Measurements from ENCODE around the gene LALBA. TPM values are rescaled to one million over a fixed set of nuclear protein-coding genes. Genes with fewer than 3 reads are reported as not detected.

LALBA gene
- total RNA-seq, 3 donors from 2014 or later (not counting 1 experiment from before 2014, with no cell fraction given) = not detected

DNA sequence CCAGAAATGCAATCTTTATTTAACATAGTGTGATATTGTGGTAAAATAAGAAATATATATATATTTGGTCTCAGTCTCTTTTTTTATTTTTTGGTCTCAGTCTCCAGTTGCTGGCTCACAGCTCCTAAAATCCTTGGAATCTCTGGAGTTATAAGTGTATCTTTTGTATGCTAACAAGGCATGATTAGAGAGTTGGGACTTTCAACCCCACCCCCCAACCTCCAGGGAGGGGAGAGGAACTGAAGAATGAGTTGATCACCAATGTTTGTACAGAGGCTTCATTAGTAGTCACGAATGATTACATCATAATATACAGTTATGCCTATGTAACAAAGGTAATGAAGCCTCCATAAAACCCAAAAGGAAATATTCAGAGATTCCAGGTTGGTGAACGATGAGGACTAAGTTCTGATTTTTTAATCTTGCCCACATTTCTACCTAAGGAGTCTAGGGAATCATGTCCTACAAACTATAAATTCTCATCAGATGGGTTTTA, 22.8 kb upstream of the LALBA start:
- intact Hi-C loops (cut with micrococcal nuclease) = no loop called here
- Mint-ChIP-seq H3K36me3 (no peaks in the 10 kb centered on the region), H3K27me3 (ENCODE audit: low read depth in 2 of 2) (peaks cover 19 to 52% of the 10 kb centered on the region in 2 donors), H3K4me3 (no peak overlapping the region), H3K4me1 (no peaks in the 10 kb centered on the region), H3K27ac (no peak overlapping the region), H3K9me3 (no peaks in the 10 kb centered on the region)
- Histone ChIP-seq H3K27ac (ENCODE audit: low read length) (no peak overlapping the region), H3K4me3 (ENCODE audit: low read length) (no peak overlapping the region), H3K27me3 (ENCODE audit: control insufficient read depth, insufficient read depth, low read length) (no peaks in the 10 kb centered on the region), H3K36me3 (ENCODE audit: control insufficient read depth, insufficient read depth, low read length) (no peaks in the 10 kb centered on the region), H3K9me3 (ENCODE audit: control insufficient read depth, insufficient read depth, low read length) (no peaks in the 10 kb centered on the region), H3K4me1 (ENCODE audit: control insufficient read depth, insufficient read depth, low read length) (no peaks in the 10 kb centered on the region)
- no peak for DNase-seq
- 100% methylated on average over 1 of the region's 2 CpGs for WGBS (ENCODE audit: insufficient coverage)
- no peak for ATAC-seq
- TF ChIP-seq, protein P1, sequence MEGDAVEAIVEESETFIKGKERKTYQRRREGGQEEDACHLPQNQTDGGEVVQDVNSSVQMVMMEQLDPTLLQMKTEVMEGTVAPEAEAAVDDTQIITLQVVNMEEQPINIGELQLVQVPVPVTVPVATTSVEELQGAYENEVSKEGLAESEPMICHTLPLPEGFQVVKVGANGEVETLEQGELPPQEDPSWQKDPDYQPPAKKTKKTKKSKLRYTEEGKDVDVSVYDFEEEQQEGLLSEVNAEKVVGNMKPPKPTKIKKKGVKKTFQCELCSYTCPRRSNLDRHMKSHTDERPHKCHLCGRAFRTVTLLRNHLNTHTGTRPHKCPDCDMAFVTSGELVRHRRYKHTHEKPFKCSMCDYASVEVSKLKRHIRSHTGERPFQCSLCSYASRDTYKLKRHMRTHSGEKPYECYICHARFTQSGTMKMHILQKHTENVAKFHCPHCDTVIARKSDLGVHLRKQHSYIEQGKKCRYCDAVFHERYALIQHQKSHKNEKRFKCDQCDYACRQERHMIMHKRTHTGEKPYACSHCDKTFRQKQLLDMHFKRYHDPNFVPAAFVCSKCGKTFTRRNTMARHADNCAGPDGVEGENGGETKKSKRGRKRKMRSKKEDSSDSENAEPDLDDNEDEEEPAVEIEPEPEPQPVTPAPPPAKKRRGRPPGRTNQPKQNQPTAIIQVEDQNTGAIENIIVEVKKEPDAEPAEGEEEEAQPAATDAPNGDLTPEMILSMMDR (IDR thresholded peaks at IDR 0.05) = no peak

DNA sequence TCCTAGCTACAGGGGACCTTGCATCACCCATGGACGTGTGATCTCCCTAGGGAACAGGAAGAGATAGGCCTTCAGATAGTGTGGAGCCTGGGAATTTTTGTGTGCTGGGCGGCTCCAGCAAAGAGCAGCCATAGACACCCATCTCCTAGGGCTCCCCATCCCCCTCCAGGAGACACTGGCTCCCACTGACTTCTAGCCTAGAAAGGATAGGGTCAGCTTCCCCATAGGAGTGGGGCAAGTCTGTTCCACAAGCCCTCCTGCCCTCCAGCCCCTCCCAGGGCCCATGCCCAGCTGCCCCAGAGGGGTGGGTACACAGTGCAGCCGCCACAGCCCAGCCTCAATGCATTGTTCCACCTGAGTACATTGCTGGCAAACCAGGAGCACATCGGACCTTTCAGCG, 16.5 kb upstream of the LALBA start:
- Histone ChIP-seq H3K27ac (ENCODE audit: low read length) (no peak overlapping the region), H3K4me3 (ENCODE audit: low read length) (no peak overlapping the region), H3K4me1 (ENCODE audit: control insufficient read depth, insufficient read depth, low read length) (no peaks in the 10 kb centered on the region), H3K36me3 (ENCODE audit: control insufficient read depth, insufficient read depth, low read length) (no peaks in the 10 kb centered on the region), H3K9me3 (ENCODE audit: control insufficient read depth, insufficient read depth, low read length) (no peaks in the 10 kb centered on the region), H3K27me3 (ENCODE audit: control insufficient read depth, insufficient read depth, low read length) (no peaks in the 10 kb centered on the region)
- Mint-ChIP-seq H3K27me3 (ENCODE audit: low read depth in 2 of 2) (peaks cover 23 to 52% of the 10 kb centered on the region in 2 donors), H3K27ac (no peak overlapping the region), H3K4me3 (no peak overlapping the region), H3K4me1 (no peaks in the 10 kb centered on the region), H3K36me3 (no peaks in the 10 kb centered on the region), H3K9me3 (no peaks in the 10 kb centered on the region)
- ATAC-seq (no peak), DNase-seq (no peak)
- intact Hi-C loops (cut with micrococcal nuclease) = no loop called here
- WGBS (ENCODE audit: insufficient coverage) = 92% methylated on average over 5 of the region's 5 CpGs
- TF ChIP-seq, protein P1 (IDR thresholded peaks at IDR 0.05) = no peak

DNA sequence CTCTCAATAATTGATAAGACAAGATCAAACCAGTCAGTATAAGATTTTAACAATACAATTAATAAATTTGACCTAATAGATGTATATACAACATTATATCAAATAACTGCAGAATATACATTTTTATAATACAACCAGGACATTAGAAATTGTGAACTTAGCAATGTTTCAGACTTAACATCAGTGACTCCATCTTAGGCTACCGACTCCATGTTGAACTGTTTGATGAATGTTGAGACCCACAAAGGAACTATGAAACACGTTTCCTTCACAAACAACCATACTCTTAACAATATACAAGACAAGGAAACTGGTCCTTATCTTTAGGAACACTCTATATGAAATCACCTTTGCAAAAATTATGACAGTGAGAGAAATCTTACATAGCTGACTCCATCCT, 13.9 kb upstream of the LALBA start:
- no peak overlapping the region for H3K27ac ChIP-seq (ENCODE audit: low read length)
- TF ChIP-seq, protein P1 (IDR thresholded peaks at IDR 0.05) = no peak
- no peaks in the 10 kb centered on the region for H3K9me3 Mint-ChIP-seq
- H3K36me3 Mint-ChIP-seq = no peaks in the 10 kb centered on the region
- 46% methylated on average over 2 of the region's 2 CpGs for WGBS (ENCODE audit: insufficient coverage)
- ATAC-seq = no peak
- no peak overlapping the region for H3K4me3 ChIP-seq (ENCODE audit: low read length)
- H3K36me3 ChIP-seq (ENCODE audit: control insufficient read depth, insufficient read depth, low read length) = no peaks in the 10 kb centered on the region
- H3K4me1 Mint-ChIP-seq = no peaks in the 10 kb centered on the region
- H3K27me3 Mint-ChIP-seq (ENCODE audit: low read depth in 2 of 2) = peaks cover 23 to 42% of the 10 kb centered on the region in 2 donors
- H3K27me3 ChIP-seq (ENCODE audit: control insufficient read depth, insufficient read depth, low read length) = no peaks in the 10 kb centered on the region
- intact Hi-C loops (cut with micrococcal nuclease) = no loop called here
- DNase-seq = no peak
- H3K27ac Mint-ChIP-seq = no peak overlapping the region
- no peaks in the 10 kb centered on the region for H3K4me1 ChIP-seq (ENCODE audit: control insufficient read depth, insufficient read depth, low read length)
- H3K4me3 Mint-ChIP-seq = no peak overlapping the region
- no peaks in the 10 kb centered on the region for H3K9me3 ChIP-seq (ENCODE audit: control insufficient read depth, insufficient read depth, low read length)

DNA sequence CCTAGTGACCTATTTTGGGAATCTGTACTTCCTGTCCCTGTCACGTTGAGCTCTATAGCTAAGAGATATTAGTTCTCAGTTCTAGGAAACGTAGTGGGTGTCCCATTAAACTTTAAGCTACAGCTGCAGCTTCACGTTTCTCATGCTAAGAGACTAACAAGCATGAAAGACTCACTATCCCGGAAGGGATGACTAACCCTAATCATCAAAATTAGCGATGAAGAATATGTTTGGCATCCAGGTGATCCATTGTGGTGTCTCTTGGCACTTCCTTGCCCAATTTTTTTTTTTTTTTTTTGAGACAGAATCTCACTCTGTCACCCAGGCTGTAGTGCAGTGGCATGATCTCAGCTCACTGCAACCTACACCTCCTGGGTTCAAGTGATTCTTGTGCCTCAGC, 11.0 kb upstream of the LALBA start:
- TF ChIP-seq, protein P1 (IDR thresholded peaks at IDR 0.05) = no peak
- Mint-ChIP-seq H3K9me3 (no peaks in the 10 kb centered on the region), H3K4me3 (no peak overlapping the region), H3K27ac (no peak overlapping the region), H3K36me3 (no peaks in the 10 kb centered on the region), H3K27me3 (ENCODE audit: low read depth in 2 of 2) (peaks cover 8 to 24% of the 10 kb centered on the region in 2 donors), H3K4me1 (no peaks in the 10 kb centered on the region)
- no peak overlapping the region for H3K4me3 ChIP-seq (ENCODE audit: low read length)
- H3K4me1 ChIP-seq (ENCODE audit: control insufficient read depth, insufficient read depth, low read length) = no peaks in the 10 kb centered on the region
- intact Hi-C loops (cut with micrococcal nuclease) = no loop called here
- no peak overlapping the region for H3K27ac ChIP-seq (ENCODE audit: low read length)
- WGBS (ENCODE audit: insufficient coverage) = 34% methylated on average over 5 of the region's 5 CpGs
- H3K9me3 ChIP-seq (ENCODE audit: control insufficient read depth, insufficient read depth, low read length) = no peaks in the 10 kb centered on the region
- H3K27me3 ChIP-seq (ENCODE audit: control insufficient read depth, insufficient read depth, low read length) = no peaks in the 10 kb centered on the region
- ATAC-seq = no peak
- no peak for DNase-seq
- H3K36me3 ChIP-seq (ENCODE audit: control insufficient read depth, insufficient read depth, low read length) = no peaks in the 10 kb centered on the region

All from natural killer cell (primary cell).